Gastroesophageal sphincter (tissue), 4 donors: ENCODE data around the gene MPDZ. TPM values are rescaled to one million over a fixed set of nuclear protein-coding genes. Genes with fewer than 3 reads are reported as not detected.
A peak's percentile ranks its signal among the peaks of the same experiment; 100 is the strongest.

Experiments used
- ATAC-seq: fragments of 150-250 bp; one replicate; pipeline ENCODE4 v1.9.1; 2016; ENCODE audit warnings: mild to moderate bottlenecking, moderate library complexity
- H3K27ac ChIP-seq, 4 donors: fragments of 200-600 bp; sonication (generic) in 3 of 4; 1 replicate in 3 of 4; 2 replicates in 1 of 4; pipeline ENCODE4 v1.5.1; 2016 to 2019
- H3K27me3 ChIP-seq: fragments of 200-600 bp; sonication (generic); one replicate; pipeline ENCODE4 v1.5.1; 2019
- H3K36me3 ChIP-seq, 2 donors: fragments of 200-600 bp; sonication (generic); one replicate each; pipeline ENCODE4 v1.5.1; 2019; ENCODE audit warnings: control low read depth in 1 of 2
- H3K4me1 ChIP-seq, 3 donors: fragments of 200-600 bp; sonication (generic); 1 replicate in 2 of 3; 2 replicates in 1 of 3; pipeline ENCODE4 v1.5.1; 2016 to 2019; ENCODE audit warnings: control low read depth in 2 of 3
- H3K4me3 ChIP-seq, 2 donors: fragments of 200-600 bp; sonication (generic); one replicate each; pipeline ENCODE4 v1.5.1; 2019; ENCODE audit warnings: mild to moderate bottlenecking in 1 of 2, moderate library complexity in 1 of 2
- H3K9me3 ChIP-seq, 3 donors: fragments of 200-600 bp; sonication (generic); one replicate each; pipeline ENCODE4 v1.5.1; 2017 to 2019; ENCODE audit warnings: control low read depth in 2 of 3
- CTCF ChIP-seq, 4 experiments: fragments of 200-600 bp in 2 of 4; fragments of 450-650 bp in 2 of 4; sonication (generic) in 1 of 4; IDR thresholded peaks; one replicate each; pipeline ENCODE4 v1.5.1; 2017 to 2019; ENCODE audit warnings: antibody characterized with exemption in 4 of 4, mild to moderate bottlenecking in 2 of 4, moderate library complexity in 2 of 4
- EP300 ChIP-seq: sonication (generic); formaldehyde crosslinking; IDR thresholded peaks from one replicate; pipeline ENCODE4 v1.6.1; 2017; ENCODE audit warnings: antibody characterized with exemption, mild to moderate bottlenecking
- POLR2A ChIP-seq, 2 donors: fragments of 450-650 bp; IDR thresholded peaks; one replicate each; pipeline ENCODE4 v1.6.1; 2017; ENCODE audit warnings: antibody characterized with exemption in 2 of 2, mild to moderate bottlenecking in 2 of 2, moderate library complexity in 1 of 2
- POLR2AphosphoS5 ChIP-seq: sonication (generic); formaldehyde crosslinking; IDR thresholded peaks from one replicate; pipeline ENCODE4 v1.6.1; 2017; ENCODE audit warnings: antibody characterized with exemption
- WGBS, 2 donors: methylation state at CpG; one replicate each; pipeline ENCODE4 v1.1.5; 2018; ENCODE audit warnings: low coverage in 1 of 2; 5-methylcytosine and 5-hydroxymethylcytosine counted together
- total RNA-seq, 4 donors: library from RNA; depleted of rRNA; stranded (reverse); fragments of >200 nt; gene quantifications; one replicate each; pipeline ENCODE4 v1.1.0, GENCODE V29; 2016

MPDZ gene
- total RNA-seq, 4 donors from 2014 or later: 71.8 to 102 (median 81.2) TPM

GRCh38 chr9:13109781-13110180 is 169.7 kb downstream of the MPDZ start:
- Histone ChIP-seq H3K9me3 (no peaks in the 10 kb centered on the region), H3K4me1 (peaks cover 0 to 36% (median 10%) of the 10 kb centered on the region in 3 donors), H3K27me3 (no peaks in the 10 kb centered on the region), H3K27ac (no peak overlapping the region), H3K36me3 (peaks cover 0 to 72% of the 10 kb centered on the region in 2 donors), H3K4me3 (no peak overlapping the region)
- TF ChIP-seq CTCF (IDR thresholded peaks at IDR 0.05) (no peak), POLR2A (IDR thresholded peaks at IDR 0.05) (no peak), POLR2AphosphoS5 (no peak), EP300 (no peak)
- WGBS, 2 donors: 89 to 90% methylated on average over 2 to 5 of the region's 5 CpGs
- ATAC-seq: no peak

GRCh38 chr9:13107008-13107407 is 172.5 kb downstream of the MPDZ start:
- Histone ChIP-seq H3K4me1 (peaks cover 0 to 30% (median 14%) of the 10 kb centered on the region in 3 donors), H3K4me3 (no peak overlapping the region), H3K9me3 (no peaks in the 10 kb centered on the region), H3K27ac (no peak overlapping the region), H3K36me3 (peaks cover 0 to 71% of the 10 kb centered on the region in 2 donors), H3K27me3 (no peaks in the 10 kb centered on the region)
- 85 to 90% methylated on average over 4 of the region's 4 CpGs for WGBS, 2 donors
- no peak for ATAC-seq
- no peak for TF ChIP-seq EP300
- TF ChIP-seq POLR2AphosphoS5: no peak
- no peak for TF ChIP-seq POLR2A (IDR thresholded peaks at IDR 0.05)
- TF ChIP-seq CTCF (IDR thresholded peaks at IDR 0.05): no peak

- no peaks in the 10 kb centered on the region for H3K9me3 ChIP-seq
- TF ChIP-seq POLR2AphosphoS5 (peak; percentile 63), CTCF (IDR thresholded peaks at IDR 0.05) (no peak)
- peaks cover 2 to 26% (median 13%) of the 10 kb centered on the region in 3 donors for H3K4me1 ChIP-seq
- H3K36me3 ChIP-seq: peaks cover 0 to 17% of the 10 kb centered on the region in 2 donors
- H3K27ac ChIP-seq: peak overlapping the region; percentile 58 to 77 (median 71)
- no peak overlapping the region for H3K4me3 ChIP-seq
- WGBS, 2 donors: 33 to 40% methylated on average over 1 of the region's 1 CpG
- H3K27me3 ChIP-seq: no peaks in the 10 kb centered on the region
- peak; percentile 73 for ATAC-seq
These were observed 178.4 kb downstream of the MPDZ start for GRCh38 chr9:13100914-13101572.

GRCh38 chr9:13095056-13095455 is 184.4 kb downstream of the MPDZ start:
- WGBS, 2 donors: 90 to 100% methylated on average over 2 of the region's 2 CpGs

More at GRCh38 chr9:13095056-13095455, 184.4 kb downstream of the MPDZ start:
- no peak for ATAC-seq
- Histone ChIP-seq H3K4me1 (peaks cover 0 to 8% (median 0%) of the 10 kb centered on the region in 3 donors), H3K36me3 (no peaks in the 10 kb centered on the region), H3K27ac (no peak overlapping the region), H3K4me3 (no peak overlapping the region), H3K27me3 (no peaks in the 10 kb centered on the region), H3K9me3 (no peaks in the 10 kb centered on the region)
- TF ChIP-seq POLR2A (IDR thresholded peaks at IDR 0.05) (no peak), EP300 (no peak), POLR2AphosphoS5 (no peak), CTCF (IDR thresholded peaks at IDR 0.05) (no peak)
